Spleen (tissue), 7 donors: ENCODE measurements around the gene POLR1F.

ENCODE experiments used
- CTCF ChIP-seq, 11 experiments: fragments of 200-600 bp in 7 of 11; fragments of 450-650 bp in 4 of 11; sonication (generic) in 4 of 11; IDR thresholded peaks in 8 of 11; conservative IDR thresholded peaks in 3 of 11; 1 replicate in 7 of 11; 2 replicates in 4 of 11; pipeline versions ENCODE4 v1.4.0 to v1.8.0; 2016 to 2021; ENCODE audit warnings: antibody characterized with exemption in 11 of 11, inconsistent platforms in 4 of 11, mild to moderate bottlenecking in 1 of 11
- POLR2A ChIP-seq, 3 donors: fragments of 450-650 bp; IDR thresholded peaks; one replicate each; pipeline ENCODE4 v1.5.1; 2017; ENCODE audit warnings: antibody characterized with exemption in 3 of 3, mild to moderate bottlenecking in 1 of 3
- POLR2AphosphoS5 ChIP-seq, 3 donors: sonication (generic); formaldehyde crosslinking; IDR thresholded peaks; one replicate each; pipeline ENCODE4 v1.5.1; 2017; ENCODE audit warnings: antibody characterized with exemption in 3 of 3
- donor health status: DM: no; HTN: no; CAD: no; lungs with moderate emphysema.
- donor health status: DM: no; HTN: no; CAD: no.
- donor health status: DM: no; HTN: no; CAD: no.

DNA sequence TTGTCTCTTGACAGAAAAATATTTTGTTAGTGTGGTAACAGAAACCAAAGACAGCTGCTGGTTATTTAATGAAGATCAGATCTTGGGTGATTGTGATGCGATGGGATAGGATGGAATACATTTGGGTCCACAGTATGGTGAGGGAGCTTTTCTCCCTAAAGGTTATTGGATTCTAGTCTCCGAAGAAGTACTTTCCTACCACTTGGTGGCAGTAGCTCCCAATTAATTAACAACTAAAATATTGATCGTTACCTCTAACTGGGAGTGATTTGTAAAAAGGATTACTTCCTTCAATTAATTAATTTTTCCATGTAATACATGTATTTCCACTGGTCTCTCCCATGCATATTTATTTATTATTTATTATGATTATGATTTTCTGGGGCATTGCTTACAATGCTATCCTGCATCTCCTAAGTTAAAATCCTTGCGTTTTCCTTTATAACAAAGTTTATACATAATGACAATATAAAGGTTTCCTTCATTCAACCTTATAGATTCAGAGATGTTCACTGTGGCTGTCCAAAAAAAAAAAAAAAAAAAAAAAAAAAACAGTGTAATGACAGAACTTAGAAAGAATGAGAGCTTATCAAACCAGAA is 39.0 kb upstream of the POLR1F start:
- TF ChIP-seq POLR2A (IDR thresholded peaks at IDR 0.05) = no peak
- peak in 8 of 11 experiments; percentile 17 to 49 (median 38) for TF ChIP-seq CTCF (IDR thresholded peaks at IDR 0.05 in 8 of 11, conservative IDR thresholded peaks at IDR 0.05 in 3 of 11)
- no peak for TF ChIP-seq POLR2AphosphoS5 (IDR thresholded peaks at IDR 0.05)
